ENCODE results near the gene S100A11. TPM values are rescaled to one million over a fixed set of nuclear protein-coding genes. Genes with fewer than 3 reads are reported as not detected.

Gene S100A11
- total RNA-seq, 1 experiment from 2014 or later: 443 TPM

Other genes with a start within 250 kb of the S100A11 start
- gene TDRKH, start 246.5 kb downstream of the S100A11 start, total RNA-seq (2014; rRNA removed): 15.2 and 15.6 TPM in 2 replicates
- not detected in 2 replicates for gene LINGO4, start 231.6 kb downstream of the S100A11 start, total RNA-seq (2014; rRNA removed)
- gene RORC, start 205.2 kb downstream of the S100A11 start, total RNA-seq (2014; rRNA removed): 0.26 TPM in 1 of 2 replicates, not detected in the other
- 0.58 and 2.8 TPM in 2 replicates for gene C2CD4D, start 197.2 kb downstream of the S100A11 start, total RNA-seq (2014; rRNA removed)
- not detected in 2 replicates for gene THEM5, start 183.3 kb downstream of the S100A11 start, total RNA-seq (2014; rRNA removed)
- 18.1 and 19.6 TPM in 2 replicates for gene THEM4, start 127.5 kb downstream of the S100A11 start, total RNA-seq (2014; rRNA removed)
- 349 and 400 TPM in 2 replicates for gene S100A10, start 43.1 kb downstream of the S100A11 start, total RNA-seq (2014; rRNA removed)
- not detected in 2 replicates for gene TCHHL1, start 52.1 kb upstream of the S100A11 start, total RNA-seq (2014; rRNA removed)
- gene TCHH, start 78.4 kb upstream of the S100A11 start, total RNA-seq (2014; rRNA removed): not detected in 2 replicates
- gene RPTN, start 122.2 kb upstream of the S100A11 start, total RNA-seq (2014; rRNA removed): not detected in 2 replicates
- gene HRNR, start 187.2 kb upstream of the S100A11 start, total RNA-seq (2014; rRNA removed): not detected in 2 replicates